Lower leg skin (tissue), 3 donors: ENCODE measurements around the gene FMNL3.

Experiments
- POLR2A ChIP-seq, 2 donors: fragments of 450-650 bp; IDR thresholded peaks; one replicate each; pipeline ENCODE4 v1.6.1; 2016 to 2017; ENCODE audit warnings: antibody characterized with exemption in 2 of 2, mild to moderate bottlenecking in 1 of 2, moderate library complexity in 1 of 2
- TF ChIP-seq, protein P1 (sequence below), 3 donors: fragments of 450-650 bp; IDR thresholded peaks; one replicate each; pipeline ENCODE4 v1.5.1; 2016; ENCODE audit warnings: antibody characterized with exemption in 3 of 3, mild to moderate bottlenecking in 3 of 3, moderate library complexity in 2 of 3

DNA sequence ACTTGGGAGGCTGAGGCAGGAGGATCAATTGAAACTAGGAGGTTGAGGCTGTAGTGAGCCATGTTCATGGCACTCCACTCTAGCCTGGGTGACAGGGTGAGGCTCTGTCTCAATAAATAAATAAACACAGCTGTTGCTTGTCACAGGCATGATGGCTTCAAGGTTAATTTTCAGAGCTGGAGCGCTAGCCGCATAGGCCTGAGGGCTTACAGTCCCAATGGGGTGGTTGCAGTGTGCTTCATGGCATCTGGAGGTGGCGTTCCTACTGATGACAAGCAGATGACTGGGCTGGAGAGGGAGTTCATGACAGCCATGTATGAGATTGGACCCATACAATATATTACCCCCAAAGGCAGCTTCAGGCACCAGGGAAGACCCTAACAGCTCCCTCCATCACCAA is 1.6 kb upstream of the FMNL3 start:
- TF ChIP-seq, protein P1, sequence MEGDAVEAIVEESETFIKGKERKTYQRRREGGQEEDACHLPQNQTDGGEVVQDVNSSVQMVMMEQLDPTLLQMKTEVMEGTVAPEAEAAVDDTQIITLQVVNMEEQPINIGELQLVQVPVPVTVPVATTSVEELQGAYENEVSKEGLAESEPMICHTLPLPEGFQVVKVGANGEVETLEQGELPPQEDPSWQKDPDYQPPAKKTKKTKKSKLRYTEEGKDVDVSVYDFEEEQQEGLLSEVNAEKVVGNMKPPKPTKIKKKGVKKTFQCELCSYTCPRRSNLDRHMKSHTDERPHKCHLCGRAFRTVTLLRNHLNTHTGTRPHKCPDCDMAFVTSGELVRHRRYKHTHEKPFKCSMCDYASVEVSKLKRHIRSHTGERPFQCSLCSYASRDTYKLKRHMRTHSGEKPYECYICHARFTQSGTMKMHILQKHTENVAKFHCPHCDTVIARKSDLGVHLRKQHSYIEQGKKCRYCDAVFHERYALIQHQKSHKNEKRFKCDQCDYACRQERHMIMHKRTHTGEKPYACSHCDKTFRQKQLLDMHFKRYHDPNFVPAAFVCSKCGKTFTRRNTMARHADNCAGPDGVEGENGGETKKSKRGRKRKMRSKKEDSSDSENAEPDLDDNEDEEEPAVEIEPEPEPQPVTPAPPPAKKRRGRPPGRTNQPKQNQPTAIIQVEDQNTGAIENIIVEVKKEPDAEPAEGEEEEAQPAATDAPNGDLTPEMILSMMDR (IDR thresholded peaks at IDR 0.05), result no peak
- no peak for TF ChIP-seq POLR2A (IDR thresholded peaks at IDR 0.05)
